ENCODE measurements around the gene LRRK1.

LRRK1 gene

GRCh38 chr15:100885116-100885515 lies 34.0 kb upstream of the LRRK1 start:
- WGBS (ENCODE audit: insufficient coverage) = 94% methylated on average over 3 of the region's 8 CpGs
- ChIA-PET POLR2A (no interaction called here), CTCF (interaction anchor here (1.3 to 1.6 kb wide), 2 partner anchors 10 to 39 kb away, joined by 3 to 5 read pairs; no protein-coding TSS in a partner anchor)
- no peak for DNase-seq
- H3K4me3 ChIP-seq (ENCODE audit: control insufficient read depth in 1 of 7, extremely low read depth in 1 of 7, insufficient read depth in 4 of 7, low read depth in 2 of 7, low read length in 6 of 7) = no peak overlapping the region
- H3K27ac ChIP-seq (ENCODE audit: insufficient read depth in 1 of 2, low read depth in 1 of 2, low read length in 2 of 2, poor library complexity in 1 of 2, severe bottlenecking in 2 of 2) = no peak overlapping the region
- H3K4me1 ChIP-seq (ENCODE audit: control extremely low read depth in 1 of 4, control insufficient read depth in 4 of 4, insufficient read depth in 4 of 4, low read length in 3 of 4) = peaks cover 0 to 14% (median 4%) of the 10 kb centered on the region in 4 experiments
- no peaks in the 10 kb centered on the region for H3K9me3 ChIP-seq (ENCODE audit: control extremely low read depth in 1 of 5, control insufficient read depth in 4 of 5, insufficient read depth in 2 of 5, low read depth in 1 of 5, low read length in 4 of 5)
- no peaks in the 10 kb centered on the region for H3K36me3 ChIP-seq (ENCODE audit: control insufficient read depth in 4 of 4, insufficient read depth in 4 of 4, low read length in 3 of 4)
- peaks cover 13 to 96% (median 35%) of the 10 kb centered on the region in 5 experiments for H3K27me3 ChIP-seq (replicated peaks in 2 of 5; ENCODE audit: control insufficient read depth in 4 of 5, insufficient read depth in 5 of 5, low read length in 4 of 5)

- CTCF ChIA-PET = interaction anchor here (1.4 to 1.6 kb wide), 2 partner anchors 11 to 17 kb away, joined by 4 to 5 read pairs; no protein-coding TSS in a partner anchor
- 90% methylated on average over 4 of the region's 7 CpGs for WGBS (ENCODE audit: insufficient coverage)
Observed at GRCh38 chr15:100885811-100886210, 33.3 kb upstream of the LRRK1 start.

GRCh38 chr15:100887211-100887913 lies 31.8 kb upstream of the LRRK1 start:
- no peak for DNase-seq
- Histone ChIP-seq H3K4me3 (ENCODE audit: control insufficient read depth in 1 of 7, extremely low read depth in 1 of 7, insufficient read depth in 4 of 7, low read depth in 2 of 7, low read length in 6 of 7) (no peak overlapping the region), H3K9me3 (ENCODE audit: control extremely low read depth in 1 of 5, control insufficient read depth in 4 of 5, insufficient read depth in 2 of 5, low read depth in 1 of 5, low read length in 4 of 5) (no peaks in the 10 kb centered on the region), H3K27ac (ENCODE audit: insufficient read depth in 1 of 2, low read depth in 1 of 2, low read length in 2 of 2, poor library complexity in 1 of 2, severe bottlenecking in 2 of 2) (no peak overlapping the region), H3K27me3 (replicated peaks in 2 of 5; ENCODE audit: control insufficient read depth in 4 of 5, insufficient read depth in 5 of 5, low read length in 4 of 5) (peaks cover 3 to 96% (median 34%) of the 10 kb centered on the region in 5 experiments), H3K36me3 (ENCODE audit: control insufficient read depth in 4 of 4, insufficient read depth in 4 of 4, low read length in 3 of 4) (no peaks in the 10 kb centered on the region), H3K4me1 (ENCODE audit: control extremely low read depth in 1 of 4, control insufficient read depth in 4 of 4, insufficient read depth in 4 of 4, low read length in 3 of 4) (peaks cover 0 to 14% (median 4%) of the 10 kb centered on the region in 4 experiments)
- CTCF ChIA-PET = interaction anchor here (1.4 kb wide), 1 partner anchor 18 kb away, joined by 4 read pairs; no protein-coding TSS in a partner anchor
- 94% methylated on average over 22 of the region's 22 CpGs for WGBS (ENCODE audit: insufficient coverage)
- POLR2A ChIA-PET = no interaction called here

More at GRCh38 chr15:100885811-100886210, 33.3 kb upstream of the LRRK1 start:
- no peak for DNase-seq
- Histone ChIP-seq H3K36me3 (ENCODE audit: control insufficient read depth in 4 of 4, insufficient read depth in 4 of 4, low read length in 3 of 4) (no peaks in the 10 kb centered on the region), H3K9me3 (ENCODE audit: control extremely low read depth in 1 of 5, control insufficient read depth in 4 of 5, insufficient read depth in 2 of 5, low read depth in 1 of 5, low read length in 4 of 5) (no peaks in the 10 kb centered on the region), H3K4me3 (ENCODE audit: control insufficient read depth in 1 of 7, extremely low read depth in 1 of 7, insufficient read depth in 4 of 7, low read depth in 2 of 7, low read length in 6 of 7) (no peak overlapping the region), H3K27me3 (replicated peaks in 2 of 5; ENCODE audit: control insufficient read depth in 4 of 5, insufficient read depth in 5 of 5, low read length in 4 of 5) (peaks cover 12 to 96% (median 34%) of the 10 kb centered on the region in 5 experiments), H3K27ac (ENCODE audit: insufficient read depth in 1 of 2, low read depth in 1 of 2, low read length in 2 of 2, poor library complexity in 1 of 2, severe bottlenecking in 2 of 2) (no peak overlapping the region), H3K4me1 (ENCODE audit: control extremely low read depth in 1 of 4, control insufficient read depth in 4 of 4, insufficient read depth in 4 of 4, low read length in 3 of 4) (peaks cover 0 to 7% (median under 1%) of the 10 kb centered on the region in 4 experiments)
- POLR2A ChIA-PET = no interaction called here

- Histone ChIP-seq H3K4me3 (ENCODE audit: control insufficient read depth in 1 of 7, extremely low read depth in 1 of 7, insufficient read depth in 4 of 7, low read depth in 2 of 7, low read length in 6 of 7) (peak overlapping the region in 1 of 7 experiments; percentile 46), H3K27me3 (replicated peaks in 2 of 5; ENCODE audit: control insufficient read depth in 4 of 5, insufficient read depth in 5 of 5, low read length in 4 of 5) (peaks cover 0 to 89% (median 29%) of the 10 kb centered on the region in 5 experiments), H3K36me3 (ENCODE audit: control insufficient read depth in 4 of 4, insufficient read depth in 4 of 4, low read length in 3 of 4) (no peaks in the 10 kb centered on the region), H3K4me1 (ENCODE audit: control extremely low read depth in 1 of 4, control insufficient read depth in 4 of 4, insufficient read depth in 4 of 4, low read length in 3 of 4) (peaks cover 0 to 14% (median 4%) of the 10 kb centered on the region in 4 experiments), H3K27ac (ENCODE audit: insufficient read depth in 1 of 2, low read depth in 1 of 2, low read length in 2 of 2, poor library complexity in 1 of 2, severe bottlenecking in 2 of 2) (no peak overlapping the region), H3K9me3 (ENCODE audit: control extremely low read depth in 1 of 5, control insufficient read depth in 4 of 5, insufficient read depth in 2 of 5, low read depth in 1 of 5, low read length in 4 of 5) (no peaks in the 10 kb centered on the region)
- 50% methylated on average over 19 of the region's 20 CpGs for WGBS (ENCODE audit: insufficient coverage)
- ChIA-PET CTCF (interaction anchor here (0.8 to 2.3 kb wide), 5 partner anchors 14 to 118 kb away, joined by 3 to 9 read pairs (median 3); no protein-coding TSS in a partner anchor), POLR2A (no interaction called here)
- DNase-seq = peak in 1 of 3 donors; percentile 22
Observed at GRCh38 chr15:100889385-100890050, 29.6 kb upstream of the LRRK1 start.

GRCh38 chr15:100890051-100890720 lies 29.0 kb upstream of the LRRK1 start:
- Histone ChIP-seq H3K36me3 (ENCODE audit: control insufficient read depth in 4 of 4, insufficient read depth in 4 of 4, low read length in 3 of 4) (no peaks in the 10 kb centered on the region), H3K9me3 (ENCODE audit: control extremely low read depth in 1 of 5, control insufficient read depth in 4 of 5, insufficient read depth in 2 of 5, low read depth in 1 of 5, low read length in 4 of 5) (no peaks in the 10 kb centered on the region), H3K4me3 (ENCODE audit: control insufficient read depth in 1 of 7, extremely low read depth in 1 of 7, insufficient read depth in 4 of 7, low read depth in 2 of 7, low read length in 6 of 7) (no peak overlapping the region), H3K27ac (ENCODE audit: insufficient read depth in 1 of 2, low read depth in 1 of 2, low read length in 2 of 2, poor library complexity in 1 of 2, severe bottlenecking in 2 of 2) (no peak overlapping the region), H3K4me1 (ENCODE audit: control extremely low read depth in 1 of 4, control insufficient read depth in 4 of 4, insufficient read depth in 4 of 4, low read length in 3 of 4) (peaks cover 0 to 14% (median 4%) of the 10 kb centered on the region in 4 experiments), H3K27me3 (replicated peaks in 2 of 5; ENCODE audit: control insufficient read depth in 4 of 5, insufficient read depth in 5 of 5, low read length in 4 of 5) (peaks cover 0 to 83% (median 27%) of the 10 kb centered on the region in 5 experiments)
- ChIA-PET POLR2A (no interaction called here), CTCF (interaction anchor here (0.8 to 2.3 kb wide), 4 partner anchors 15 to 118 kb away, joined by 3 to 9 read pairs (median 5); no protein-coding TSS in a partner anchor)
- no peak for DNase-seq
- 91% methylated on average over 7 of the region's 10 CpGs for WGBS (ENCODE audit: insufficient coverage)

GRCh38 chr15:100890850-100891249 lies 28.3 kb upstream of the LRRK1 start:
- no peaks in the 10 kb centered on the region for H3K9me3 ChIP-seq (ENCODE audit: control extremely low read depth in 1 of 5, control insufficient read depth in 4 of 5, insufficient read depth in 2 of 5, low read depth in 1 of 5, low read length in 4 of 5)
- no peaks in the 10 kb centered on the region for H3K36me3 ChIP-seq (ENCODE audit: control insufficient read depth in 4 of 4, insufficient read depth in 4 of 4, low read length in 3 of 4)
- peaks cover 0 to 77% (median 26%) of the 10 kb centered on the region in 5 experiments for H3K27me3 ChIP-seq (replicated peaks in 2 of 5; ENCODE audit: control insufficient read depth in 4 of 5, insufficient read depth in 5 of 5, low read length in 4 of 5)
- 94% methylated on average over 4 of the region's 6 CpGs for WGBS (ENCODE audit: insufficient coverage)
- no peak for DNase-seq
- H3K4me1 ChIP-seq (ENCODE audit: control extremely low read depth in 1 of 4, control insufficient read depth in 4 of 4, insufficient read depth in 4 of 4, low read length in 3 of 4) = peaks cover 0 to 14% (median 4%) of the 10 kb centered on the region in 4 experiments
- no peak overlapping the region for H3K27ac ChIP-seq (ENCODE audit: insufficient read depth in 1 of 2, low read depth in 1 of 2, low read length in 2 of 2, poor library complexity in 1 of 2, severe bottlenecking in 2 of 2)
- POLR2A ChIA-PET = no interaction called here
- CTCF ChIA-PET = interaction anchor here (1.2 kb wide), 1 partner anchor 16 kb away, joined by 4 read pairs; no protein-coding TSS in a partner anchor
- H3K4me3 ChIP-seq (ENCODE audit: control insufficient read depth in 1 of 7, extremely low read depth in 1 of 7, insufficient read depth in 4 of 7, low read depth in 2 of 7, low read length in 6 of 7) = no peak overlapping the region
